Effector memory CD4-positive, alpha-beta T cell (primary cell): ENCODE measurements around the gene HPSE2.

Source experiments
- DNase-seq, 3 donors: peaks; one replicate each; pipeline ENCODE4 v3.0.0-alpha.2; 2020
- H3K27ac ChIP-seq: 2 replicates; pipeline ENCODE4 v1.7.0; 2013; ENCODE audit warnings: mild to moderate bottlenecking, low read length, moderate library complexity; ENCODE audit not compliant: insufficient read depth, poor library complexity, severe bottlenecking
- H3K27me3 ChIP-seq: replicated peaks from 2 replicates; pipeline ENCODE4 v1.7.0; 2013; ENCODE audit warnings: mild to moderate bottlenecking, low read length; ENCODE audit not compliant: insufficient read depth, control insufficient read depth, poor library complexity, severe bottlenecking
- H3K36me3 ChIP-seq: 2 replicates; pipeline ENCODE4 v1.7.0; 2013; ENCODE audit warnings: mild to moderate bottlenecking, low read length, moderate library complexity; ENCODE audit not compliant: control insufficient read depth, insufficient read depth
- H3K4me1 ChIP-seq: 2 replicates; pipeline ENCODE4 v1.7.0; 2013; ENCODE audit warnings: low read length, mild to moderate bottlenecking; ENCODE audit not compliant: control insufficient read depth, insufficient read depth, poor library complexity, severe bottlenecking
- H3K4me3 ChIP-seq: 2 replicates; pipeline ENCODE4 v1.7.0; 2013; ENCODE audit warnings: low read length, low read depth, mild to moderate bottlenecking; ENCODE audit not compliant: insufficient read depth, poor library complexity, severe bottlenecking
- H3K9me3 ChIP-seq: 2 replicates; pipeline ENCODE4 v1.7.0; 2013; ENCODE audit warnings: mild to moderate bottlenecking, low read length, moderate library complexity; ENCODE audit not compliant: control insufficient read depth

HPSE2 gene

DNA sequence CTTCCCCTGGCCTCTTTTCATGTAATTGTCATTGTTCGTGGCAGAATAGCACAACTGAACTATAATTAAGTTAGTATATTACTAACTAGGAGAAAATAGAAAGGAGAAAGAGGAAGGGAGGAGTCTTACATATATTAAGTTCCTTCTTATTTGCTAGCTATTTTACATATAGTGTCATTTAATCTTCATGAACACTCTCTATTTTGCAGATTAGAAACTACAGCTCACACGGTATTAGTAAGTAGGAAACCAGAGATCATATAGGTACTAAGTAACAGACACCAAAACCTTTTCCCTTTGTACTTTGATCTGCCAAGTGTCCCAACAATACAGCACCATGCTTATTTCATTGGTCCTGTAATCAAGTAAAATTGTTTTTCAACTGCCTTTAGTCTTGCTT lies 586.5 kb downstream of the HPSE2 start:
- Histone ChIP-seq H3K9me3 (no peaks in the 10 kb centered on the region), H3K4me1 (no peaks in the 10 kb centered on the region), H3K4me3 (no peak overlapping the region), H3K36me3 (no peaks in the 10 kb centered on the region), H3K27ac (no peak overlapping the region), H3K27me3 (no peaks in the 10 kb centered on the region)
- no peak for DNase-seq

DNA sequence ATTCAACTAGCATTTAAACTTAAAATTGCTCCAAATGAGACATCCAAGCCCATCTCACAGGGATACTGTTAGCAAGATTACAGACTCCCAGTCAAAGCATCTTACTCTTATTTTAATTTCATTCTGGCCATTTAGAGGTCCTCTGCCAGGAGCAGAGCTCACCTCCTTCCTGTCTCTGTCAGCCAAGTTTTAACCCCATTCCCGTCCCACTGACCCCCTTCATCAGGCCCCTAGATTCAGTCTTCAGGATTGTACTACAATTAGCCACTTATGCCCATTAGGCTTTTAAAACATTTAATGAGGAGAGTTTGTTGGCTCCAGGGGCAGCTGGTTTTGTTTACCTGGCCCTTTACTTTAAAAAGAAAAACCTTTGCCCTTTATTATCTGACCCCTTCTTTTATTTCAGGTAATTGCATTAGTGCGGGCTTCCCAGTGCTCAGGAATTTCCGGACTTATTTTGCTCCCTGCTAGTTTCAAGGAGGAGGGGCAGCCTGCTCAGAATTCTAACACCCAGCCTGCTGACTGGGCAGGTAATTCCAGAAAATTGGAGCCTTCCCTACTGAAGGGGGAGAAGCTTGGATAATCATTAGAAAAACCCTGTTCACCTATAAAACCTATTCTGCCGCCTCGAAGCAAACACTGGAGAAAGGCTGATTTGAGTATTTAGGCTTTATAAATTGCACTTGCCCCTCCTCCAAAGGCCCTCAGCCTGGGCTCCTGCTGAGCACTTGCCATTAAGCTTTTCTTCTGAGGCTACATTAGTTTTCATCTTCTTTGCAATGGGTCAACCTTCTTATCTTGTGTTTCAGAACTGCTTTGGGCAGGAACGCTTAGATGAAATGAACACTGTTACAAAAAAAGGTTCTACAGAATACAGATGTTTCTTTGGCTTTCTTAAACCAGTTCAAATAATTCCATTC lies 588.4 kb downstream of the HPSE2 start:
- H3K9me3 ChIP-seq = no peaks in the 10 kb centered on the region
- DNase-seq = no peak

DNA sequence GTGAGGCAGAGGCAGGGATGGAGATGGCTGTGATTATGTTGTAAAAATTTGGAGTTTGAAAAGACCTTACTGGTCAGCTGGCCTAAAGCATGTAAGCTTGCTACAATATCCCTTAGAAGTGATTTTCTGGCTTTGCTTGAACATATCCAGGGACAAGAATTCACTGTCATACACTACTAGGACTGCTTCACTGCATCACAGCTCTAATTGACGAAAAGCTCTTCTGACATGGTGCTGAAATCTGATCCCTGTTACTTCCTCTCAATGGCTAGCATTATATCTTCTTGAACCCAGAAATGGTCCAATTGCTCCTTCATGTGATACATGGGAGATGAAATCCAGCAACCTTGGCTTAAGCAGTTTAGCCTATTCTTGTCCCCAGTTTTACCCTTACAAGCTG lies 591.2 kb downstream of the HPSE2 start:
- Histone ChIP-seq H3K4me1 (no peaks in the 10 kb centered on the region), H3K9me3 (no peaks in the 10 kb centered on the region), H3K27me3 (no peaks in the 10 kb centered on the region), H3K36me3 (no peaks in the 10 kb centered on the region), H3K27ac (no peak overlapping the region), H3K4me3 (no peak overlapping the region)
- DNase-seq = no peak

More for the DNA sequence above, 588.4 kb downstream of the HPSE2 start:
- no peaks in the 10 kb centered on the region for H3K36me3 ChIP-seq
- no peaks in the 10 kb centered on the region for H3K27me3 ChIP-seq
- H3K4me3 ChIP-seq = no peak overlapping the region
- H3K4me1 ChIP-seq = no peaks in the 10 kb centered on the region
- no peak overlapping the region for H3K27ac ChIP-seq

DNA sequence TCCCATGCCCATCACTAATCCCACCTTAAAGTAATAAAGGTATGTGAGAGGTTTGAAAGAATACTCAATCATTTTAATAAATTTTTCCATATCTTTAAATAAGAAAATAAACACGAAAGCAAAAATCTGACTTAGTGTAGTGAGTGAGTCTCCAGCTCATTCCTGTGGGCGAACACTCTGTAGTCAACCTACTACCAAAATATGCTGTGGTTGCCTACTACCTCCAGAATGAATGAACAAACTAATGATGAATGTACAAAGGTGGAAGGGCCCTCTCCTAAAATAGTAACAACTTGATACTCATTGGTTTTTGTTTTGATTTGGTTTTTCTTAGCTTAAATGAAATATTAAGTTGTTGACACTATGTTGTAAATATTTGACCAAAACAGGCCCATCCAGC lies 593.4 kb downstream of the HPSE2 start:
- Histone ChIP-seq H3K9me3 (no peaks in the 10 kb centered on the region), H3K27me3 (no peaks in the 10 kb centered on the region), H3K36me3 (no peaks in the 10 kb centered on the region), H3K27ac (no peak overlapping the region), H3K4me3 (no peak overlapping the region), H3K4me1 (no peaks in the 10 kb centered on the region)
- DNase-seq = no peak

DNA sequence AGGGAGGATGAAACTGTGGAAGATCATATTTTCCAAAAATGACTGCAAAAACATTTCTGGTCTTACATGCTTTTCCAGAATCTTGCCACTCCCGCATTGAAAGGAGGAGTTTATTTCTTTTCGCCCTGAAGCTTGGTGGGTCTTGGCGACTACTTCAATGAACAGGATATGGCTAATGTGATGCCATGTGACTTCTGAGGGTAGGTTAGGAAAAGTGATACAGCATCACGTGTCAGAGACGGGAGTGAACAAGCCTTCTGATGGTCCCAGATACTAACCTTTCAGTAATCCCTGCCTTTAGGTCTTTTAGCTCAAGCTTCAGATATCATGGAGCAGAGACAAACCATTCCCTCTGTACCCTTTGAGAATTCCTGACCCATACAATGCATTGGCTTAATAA lies 596.7 kb downstream of the HPSE2 start:
- DNase-seq = no peak
- H3K27ac ChIP-seq = no peak overlapping the region

DNA sequence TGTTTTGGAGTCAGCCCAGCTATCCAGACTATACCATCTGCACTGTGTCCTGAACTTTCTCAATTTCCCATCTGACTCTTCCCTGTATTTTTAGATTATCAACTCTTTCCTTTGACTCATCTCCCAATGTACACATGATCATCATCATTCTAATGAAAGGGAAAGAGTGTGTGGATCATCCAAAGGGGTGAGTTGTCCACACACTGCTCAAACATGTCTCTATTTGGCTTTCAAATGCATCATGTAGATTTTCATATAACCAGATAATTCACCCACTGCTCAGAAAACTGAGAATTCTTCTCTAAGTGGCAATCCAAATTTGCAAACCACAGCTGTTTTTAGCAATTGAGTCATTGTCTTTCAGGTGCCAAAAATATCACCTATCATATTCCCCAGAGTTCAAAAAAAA lies 598.7 kb downstream of the HPSE2 start:
- H3K36me3 ChIP-seq = no peaks in the 10 kb centered on the region
- H3K4me3 ChIP-seq = no peak overlapping the region
- no peaks in the 10 kb centered on the region for H3K4me1 ChIP-seq
- no peak for DNase-seq
- H3K27ac ChIP-seq = no peak overlapping the region
- H3K27me3 ChIP-seq = no peaks in the 10 kb centered on the region
- H3K9me3 ChIP-seq = no peaks in the 10 kb centered on the region

More for the DNA sequence above, 596.7 kb downstream of the HPSE2 start:
- Histone ChIP-seq H3K4me3 (no peak overlapping the region), H3K27me3 (no peaks in the 10 kb centered on the region), H3K36me3 (no peaks in the 10 kb centered on the region), H3K9me3 (no peaks in the 10 kb centered on the region), H3K4me1 (no peaks in the 10 kb centered on the region)

DNA sequence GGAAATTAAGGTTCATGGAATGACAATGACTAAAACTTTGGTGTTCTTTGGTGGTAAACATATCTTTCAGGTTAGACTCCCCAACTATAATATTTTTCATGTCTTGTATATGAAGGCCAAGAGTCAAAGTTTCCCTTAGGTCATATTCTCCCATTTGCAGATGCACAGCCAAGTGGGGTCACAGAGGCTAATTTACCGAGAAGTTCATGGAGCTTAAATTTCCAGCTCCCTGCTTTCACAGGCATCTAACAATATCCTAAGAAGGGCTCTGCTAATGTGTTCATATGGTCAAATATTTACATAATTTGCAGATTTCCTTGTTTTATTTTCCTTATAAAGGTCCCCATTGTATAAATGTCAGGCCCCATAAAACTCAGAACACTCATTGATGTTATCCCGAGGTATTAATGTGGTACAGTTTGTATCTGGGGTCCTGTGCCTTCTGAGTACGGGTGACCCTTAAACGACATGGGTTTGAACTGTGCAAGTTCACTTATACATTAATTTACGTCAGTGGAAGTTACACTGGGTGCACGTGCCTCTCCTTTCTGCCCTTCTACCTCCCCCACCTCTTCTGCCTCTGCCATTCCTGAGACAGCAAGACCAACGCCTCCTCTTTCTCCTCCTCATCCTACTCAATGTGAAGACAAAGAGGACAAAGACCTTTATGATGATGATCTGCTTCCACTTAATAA lies 603.0 kb downstream of the HPSE2 start:
- H3K27ac ChIP-seq = no peak overlapping the region
- no peak overlapping the region for H3K4me3 ChIP-seq
- no peaks in the 10 kb centered on the region for H3K9me3 ChIP-seq
- no peaks in the 10 kb centered on the region for H3K36me3 ChIP-seq
- H3K4me1 ChIP-seq = no peaks in the 10 kb centered on the region
- no peaks in the 10 kb centered on the region for H3K27me3 ChIP-seq
- no peak for DNase-seq

DNA sequence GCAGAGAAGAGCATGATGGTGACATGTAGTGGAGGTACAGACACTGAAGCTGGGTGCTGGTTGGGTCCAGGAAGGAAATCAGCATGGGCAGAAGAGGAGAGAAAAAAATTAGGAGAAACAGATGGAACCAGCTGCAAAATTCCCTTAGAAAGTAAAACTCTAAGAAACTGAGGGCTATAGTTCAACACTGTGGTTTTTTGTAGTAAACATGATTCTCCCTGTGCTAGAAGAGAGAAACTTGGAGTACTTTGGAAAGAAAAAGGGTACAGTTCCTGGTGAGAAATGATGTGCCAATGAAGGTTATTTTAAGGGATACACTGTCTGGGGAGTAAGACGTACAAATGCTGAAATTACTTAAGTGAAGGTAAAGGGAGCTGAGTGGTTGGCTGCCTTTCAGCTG lies 607.4 kb downstream of the HPSE2 start:
- DNase-seq = no peak
- no peak overlapping the region for H3K27ac ChIP-seq
- H3K4me3 ChIP-seq = no peak overlapping the region
- no peaks in the 10 kb centered on the region for H3K27me3 ChIP-seq
- no peaks in the 10 kb centered on the region for H3K4me1 ChIP-seq
- H3K9me3 ChIP-seq = no peaks in the 10 kb centered on the region
- H3K36me3 ChIP-seq = no peaks in the 10 kb centered on the region

DNA sequence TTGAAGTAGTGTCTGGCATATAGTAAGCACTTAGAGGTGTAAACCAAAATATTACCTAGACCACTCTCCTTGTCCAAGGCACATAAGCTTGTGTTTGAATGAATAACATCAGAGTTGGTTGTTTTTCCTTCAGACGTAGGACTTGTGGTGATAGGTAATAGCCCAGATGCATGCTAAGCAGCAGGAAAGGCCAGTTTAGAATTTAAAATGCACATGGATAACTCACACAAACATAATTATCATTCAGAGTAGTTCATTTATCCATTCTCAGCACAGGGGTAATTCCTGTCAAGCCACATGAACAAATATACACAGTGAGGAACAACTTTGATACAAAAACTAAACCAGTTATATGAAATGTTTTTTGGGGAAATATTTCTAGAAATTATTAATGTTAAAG lies 607.9 kb downstream of the HPSE2 start:
- Histone ChIP-seq H3K4me3 (no peak overlapping the region), H3K36me3 (no peaks in the 10 kb centered on the region), H3K4me1 (no peaks in the 10 kb centered on the region), H3K27me3 (no peaks in the 10 kb centered on the region), H3K9me3 (no peaks in the 10 kb centered on the region), H3K27ac (no peak overlapping the region)
- no peak for DNase-seq

DNA sequence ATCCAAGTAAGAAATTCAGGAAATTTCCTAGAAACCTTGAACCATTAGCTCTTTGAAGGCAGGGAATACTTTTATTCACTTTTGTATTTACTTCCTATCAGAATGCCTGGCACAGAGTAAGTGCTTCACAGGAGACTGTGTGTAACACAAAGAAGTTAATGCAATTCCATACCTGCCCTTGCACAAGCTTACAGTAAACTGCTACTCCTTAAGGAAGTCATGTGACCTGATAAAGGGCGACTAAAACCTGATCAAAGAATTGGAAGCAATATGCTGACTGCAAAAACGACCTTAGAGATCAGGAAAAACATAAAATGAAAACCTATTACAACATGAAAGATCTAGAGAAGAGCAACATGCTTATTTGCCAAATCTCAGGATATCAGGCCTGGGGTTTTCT lies 610.7 kb downstream of the HPSE2 start:
- no peaks in the 10 kb centered on the region for H3K36me3 ChIP-seq
- no peaks in the 10 kb centered on the region for H3K9me3 ChIP-seq
- H3K4me3 ChIP-seq = no peak overlapping the region
- H3K27ac ChIP-seq = no peak overlapping the region
- no peaks in the 10 kb centered on the region for H3K4me1 ChIP-seq
- H3K27me3 ChIP-seq = no peaks in the 10 kb centered on the region
- no peak for DNase-seq
